HL-60 (cell line): ENCODE measurements around the gene CHN1.

Source experiments
- CTCF ChIP-seq: IDR thresholded peaks from one replicate; pipeline ENCODE4 v1.5.1; 2011; ENCODE audit warnings: low read length, control low read depth, inconsistent platforms; ENCODE audit not compliant: insufficient read depth
- GABPA ChIP-seq: IDR thresholded peaks from 2 replicates; pipeline ENCODE4 v1.6.1; 2012; ENCODE audit warnings: low read depth
- POLR2AphosphoS5 ChIP-seq: IDR thresholded peaks from 2 replicates; pipeline ENCODE4 v1.6.1; 2012; ENCODE audit warnings: low read depth
- TF ChIP-seq, protein P1 (sequence below): IDR thresholded peaks from 2 replicates; pipeline ENCODE4 v1.6.1; 2012; ENCODE audit warnings: low read depth; ENCODE audit not compliant: insufficient replicate concordance

DNA sequence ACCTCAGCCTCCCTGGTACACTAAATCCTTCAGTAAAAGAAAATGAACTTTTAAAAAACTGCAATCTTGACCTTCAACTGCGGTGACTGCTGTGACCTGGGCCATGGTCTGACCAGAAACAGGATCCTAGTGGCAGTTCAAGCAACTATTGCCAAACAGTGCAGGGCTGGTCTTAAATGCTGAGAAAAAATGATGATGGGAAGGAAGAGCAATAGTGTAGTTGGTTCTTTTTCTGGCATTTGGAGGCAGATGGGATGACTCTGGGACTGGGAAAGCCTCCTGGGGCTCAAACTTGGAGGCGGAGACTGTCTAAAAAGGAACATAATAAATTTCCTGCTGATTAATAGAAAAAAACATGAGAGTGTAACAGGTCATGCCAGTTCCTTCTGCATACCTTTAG is 45.4 kb downstream of the CHN1 start:
- TF ChIP-seq CTCF (no peak), GABPA (no peak), POLR2AphosphoS5 (no peak)
- TF ChIP-seq, protein P1, sequence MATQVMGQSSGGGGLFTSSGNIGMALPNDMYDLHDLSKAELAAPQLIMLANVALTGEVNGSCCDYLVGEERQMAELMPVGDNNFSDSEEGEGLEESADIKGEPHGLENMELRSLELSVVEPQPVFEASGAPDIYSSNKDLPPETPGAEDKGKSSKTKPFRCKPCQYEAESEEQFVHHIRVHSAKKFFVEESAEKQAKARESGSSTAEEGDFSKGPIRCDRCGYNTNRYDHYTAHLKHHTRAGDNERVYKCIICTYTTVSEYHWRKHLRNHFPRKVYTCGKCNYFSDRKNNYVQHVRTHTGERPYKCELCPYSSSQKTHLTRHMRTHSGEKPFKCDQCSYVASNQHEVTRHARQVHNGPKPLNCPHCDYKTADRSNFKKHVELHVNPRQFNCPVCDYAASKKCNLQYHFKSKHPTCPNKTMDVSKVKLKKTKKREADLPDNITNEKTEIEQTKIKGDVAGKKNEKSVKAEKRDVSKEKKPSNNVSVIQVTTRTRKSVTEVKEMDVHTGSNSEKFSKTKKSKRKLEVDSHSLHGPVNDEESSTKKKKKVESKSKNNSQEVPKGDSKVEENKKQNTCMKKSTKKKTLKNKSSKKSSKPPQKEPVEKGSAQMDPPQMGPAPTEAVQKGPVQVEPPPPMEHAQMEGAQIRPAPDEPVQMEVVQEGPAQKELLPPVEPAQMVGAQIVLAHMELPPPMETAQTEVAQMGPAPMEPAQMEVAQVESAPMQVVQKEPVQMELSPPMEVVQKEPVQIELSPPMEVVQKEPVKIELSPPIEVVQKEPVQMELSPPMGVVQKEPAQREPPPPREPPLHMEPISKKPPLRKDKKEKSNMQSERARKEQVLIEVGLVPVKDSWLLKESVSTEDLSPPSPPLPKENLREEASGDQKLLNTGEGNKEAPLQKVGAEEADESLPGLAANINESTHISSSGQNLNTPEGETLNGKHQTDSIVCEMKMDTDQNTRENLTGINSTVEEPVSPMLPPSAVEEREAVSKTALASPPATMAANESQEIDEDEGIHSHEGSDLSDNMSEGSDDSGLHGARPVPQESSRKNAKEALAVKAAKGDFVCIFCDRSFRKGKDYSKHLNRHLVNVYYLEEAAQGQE, result no peak
